H1 (cell line): Measurements from ENCODE around the gene ARHGAP26. TPM values are rescaled to one million over a fixed set of nuclear protein-coding genes. Genes with fewer than 3 reads are reported as not detected.

Source experiments
- CTCF ChIA-PET: fragments of 300-600 bp; sonication (Branson Sonifier 250); formaldehyde crosslinking; loops from one replicate; lab custom pipeline; 2021; ENCODE audit not compliant: partially characterized antibody; lab: Charles Lee
- POLR2A ChIA-PET: fragments of 300-600 bp; sonication (Branson Sonifier 250); formaldehyde crosslinking; loops from one replicate; lab custom pipeline; 2021; ENCODE audit warnings: inconsistent platforms; ENCODE audit not compliant: partially characterized antibody; lab: Charles Lee
- DNase-seq, 2 experiments: peaks; one replicate each; pipeline versions ENCODE4 v3.0.0 to v3.0.0-alpha.2; 2010 to 2022; ENCODE audit warnings: low spot score in 2 of 2, low read depth in 1 of 2, mixed read lengths in 1 of 2
- FAIRE-seq: peaks from 2 replicates; lab custom pipeline; 2011; peaks lifted over from hg19 to GRCh38; lab: Jason Lieb, UNC
- H2AFZ ChIP-seq: 2 replicates; pipeline ENCODE4 v1.8.1; 2012; ENCODE audit warnings: low read length, inconsistent platforms
- H2AK5ac ChIP-seq: 2 replicates; pipeline ENCODE4 v1.6.1; 2013; ENCODE audit warnings: low read depth, low read length
- H2BK120ac ChIP-seq: replicated peaks from 2 replicates; pipeline ENCODE3; 2013; ENCODE audit warnings: low read depth, low read length, inconsistent platforms
- H2BK12ac ChIP-seq: 2 replicates; pipeline ENCODE4 v1.6.1; 2013; ENCODE audit warnings: low read depth, low read length
- H2BK15ac ChIP-seq: 2 replicates; pipeline ENCODE4 v1.6.1; 2013; ENCODE audit warnings: low read length
- H2BK20ac ChIP-seq: 2 replicates; pipeline ENCODE4 v1.6.1; 2013; ENCODE audit warnings: low read length
- H2BK5ac ChIP-seq: 2 replicates; pipeline ENCODE4 v1.6.1; 2013; ENCODE audit warnings: low read depth, low read length
- H3K14ac ChIP-seq: 2 replicates; pipeline ENCODE4 v1.6.1; 2013; ENCODE audit warnings: inconsistent platforms; ENCODE audit not compliant: insufficient read length
- H3K18ac ChIP-seq: 2 replicates; pipeline ENCODE4 v1.6.1; 2013; ENCODE audit warnings: low read length; ENCODE audit errors: extremely low read depth
- H3K23ac ChIP-seq: 2 replicates; pipeline ENCODE4 v1.6.1; 2013; ENCODE audit warnings: inconsistent platforms; ENCODE audit not compliant: insufficient read length
- H3K23me2 ChIP-seq: 2 replicates; pipeline ENCODE4 v1.6.1; 2013; ENCODE audit warnings: low read depth, low read length
- H3K27ac ChIP-seq: 2 replicates; pipeline ENCODE4 v1.6.1; 2011; ENCODE audit warnings: low read depth, low read length, inconsistent platforms
- H3K27me3 ChIP-seq, 4 experiments: replicated peaks in 1 of 4; 1 replicate in 1 of 4; 2 replicates in 3 of 4; pipeline versions ENCODE4 v1.6.1 to v1.8.1; 2011 to 2013; ENCODE audit warnings: low read length in 3 of 4, mild to moderate bottlenecking in 3 of 4, inconsistent platforms in 2 of 4, mixed read lengths in 2 of 4, moderate library complexity in 1 of 4; ENCODE audit not compliant: control insufficient read depth in 3 of 4, insufficient read depth in 3 of 4; ENCODE audit errors: extremely low read depth in 1 of 4
- H3K36me3 ChIP-seq, 4 experiments: 2 replicates each; pipeline versions ENCODE4 v1.6.1 to v1.8.1; 2011 to 2013; ENCODE audit warnings: mild to moderate bottlenecking in 4 of 4, low read length in 3 of 4, moderate library complexity in 2 of 4, control low read depth in 1 of 4, inconsistent platforms in 1 of 4; ENCODE audit not compliant: insufficient read depth in 4 of 4, control insufficient read depth in 2 of 4
- H3K4ac ChIP-seq: replicated peaks from 2 replicates; pipeline ENCODE3; 2013; ENCODE audit warnings: low read length, low read depth, mixed read lengths, inconsistent platforms; ENCODE audit not compliant: insufficient read length
- H3K4me1 ChIP-seq, 4 experiments: replicated peaks in 1 of 4; 1 replicate in 1 of 4; 2 replicates in 3 of 4; pipeline versions ENCODE4 v1.6.1 to v1.8.1; 2011 to 2013; ENCODE audit warnings: low read length in 3 of 4, inconsistent platforms in 2 of 4, mixed read lengths in 1 of 4; ENCODE audit not compliant: insufficient read depth in 4 of 4, control insufficient read depth in 3 of 4
- H3K4me2 ChIP-seq, 2 experiments: 2 replicates each; pipeline versions ENCODE4 v1.6.1 to v1.8.1; 2011 to 2013; ENCODE audit warnings: low read depth in 2 of 2, low read length in 2 of 2, control low read depth in 1 of 2, inconsistent platforms in 1 of 2, mild to moderate bottlenecking in 1 of 2; ENCODE audit not compliant: insufficient read depth in 1 of 2
- H3K4me3 ChIP-seq, 4 experiments: fragments of 200-600, 300-600 bp in 1 of 4; sonication (generic), shearing (Covaris generic), sonication (Bioruptor Twin) in 1 of 4; 2 replicates each; pipeline versions ENCODE4 v1.5.1 to v1.8.1; 2011 to 2016; ENCODE audit warnings: low read length in 4 of 4, low read depth in 3 of 4, control low read depth in 2 of 4, inconsistent platforms in 2 of 4, mild to moderate bottlenecking in 2 of 4, mixed read lengths in 1 of 4, moderate library complexity in 1 of 4; ENCODE audit not compliant: insufficient read depth in 2 of 4; ENCODE audit errors: extremely low read depth in 1 of 4
- H3K56ac ChIP-seq: replicated peaks from 2 replicates; pipeline ENCODE3; 2013; ENCODE audit warnings: low read depth, mild to moderate bottlenecking, mixed read lengths, low read length, inconsistent platforms; ENCODE audit not compliant: insufficient read length
- H3K79me1 ChIP-seq: 2 replicates; pipeline ENCODE4 v1.6.1; 2013; ENCODE audit warnings: low read depth, low read length, control low read depth
- H3K79me2 ChIP-seq, 2 experiments: 2 replicates each; pipeline versions ENCODE4 v1.6.1 to v1.8.1; 2012 to 2013; ENCODE audit warnings: low read length in 2 of 2, mild to moderate bottlenecking in 2 of 2, inconsistent platforms in 1 of 2; ENCODE audit not compliant: insufficient read depth in 2 of 2, control insufficient read depth in 1 of 2
- H3K9ac ChIP-seq, 4 experiments: replicated peaks in 1 of 4; 1 replicate in 1 of 4; 2 replicates in 3 of 4; pipeline versions ENCODE4 v1.6.1 to v1.8.1; 2011 to 2013; ENCODE audit warnings: low read depth in 3 of 4, low read length in 3 of 4, control low read depth in 2 of 4, mild to moderate bottlenecking in 2 of 4, moderate library complexity in 2 of 4, inconsistent platforms in 1 of 4; ENCODE audit errors: extremely low read depth in 1 of 4
- H3K9me3 ChIP-seq, 2 experiments: 2 replicates each; pipeline versions ENCODE4 v1.6.1 to v1.8.1; 2012 to 2013; ENCODE audit warnings: mild to moderate bottlenecking in 2 of 2, moderate library complexity in 2 of 2, control low read depth in 1 of 2, inconsistent platforms in 1 of 2, low read depth in 1 of 2, low read length in 1 of 2, mixed read lengths in 1 of 2; ENCODE audit not compliant: insufficient read depth in 2 of 2
- H4K20me1 ChIP-seq, 2 experiments: replicated peaks in 1 of 2; 2 replicates each; pipeline versions ENCODE3 to v1.8.1; 2011 to 2013; ENCODE audit warnings: inconsistent platforms in 2 of 2, low read length in 2 of 2, mild to moderate bottlenecking in 1 of 2; ENCODE audit not compliant: insufficient read depth in 2 of 2, control insufficient read depth in 1 of 2
- H4K5ac ChIP-seq: 2 replicates; pipeline ENCODE4 v1.6.1; 2013; ENCODE audit warnings: low read length, low read depth, mixed read lengths, inconsistent platforms; ENCODE audit not compliant: insufficient read length
- H4K8ac ChIP-seq: 2 replicates; pipeline ENCODE4 v1.8.0; 2013; ENCODE audit warnings: mild to moderate bottlenecking, moderate library complexity, low read length, inconsistent platforms; ENCODE audit not compliant: insufficient read depth; ENCODE audit errors: extremely low read depth
- H4K91ac ChIP-seq: replicated peaks from 2 replicates; pipeline ENCODE3; 2013; ENCODE audit warnings: low read length, mixed read lengths, inconsistent platforms; ENCODE audit not compliant: insufficient read length
- CHD2 ChIP-seq: IDR thresholded peaks from 2 replicates; pipeline ENCODE4 v1.6.1; 2012; ENCODE audit warnings: low read length, improper control_type of control experiment
- CTBP2 ChIP-seq: IDR thresholded peaks from 2 replicates; pipeline ENCODE4 v1.7.0; 2011; ENCODE audit warnings: borderline replicate concordance, mild to moderate bottlenecking, moderate library complexity, mixed read lengths, low read length; ENCODE audit not compliant: insufficient read depth, insufficient read length
- HDAC6 ChIP-seq: IDR thresholded peaks from one replicate; pipeline ENCODE4 v1.7.1; 2012; ENCODE audit warnings: low read depth, mild to moderate bottlenecking, inconsistent platforms, low read length, moderate library complexity
- POLR2AphosphoS5 ChIP-seq: IDR thresholded peaks from 2 replicates; pipeline ENCODE4 v1.6.1; 2011; ENCODE audit warnings: low read depth, low read length
- RAD21 ChIP-seq, 2 experiments: IDR thresholded peaks in 1 of 2; conservative IDR thresholded peaks in 1 of 2; 2 replicates each; pipeline ENCODE4 v1.6.1; 2011; ENCODE audit warnings: low read depth in 2 of 2, low read length in 2 of 2, improper control_type of control experiment in 1 of 2, inconsistent platforms in 1 of 2, mild to moderate bottlenecking in 1 of 2, moderate library complexity in 1 of 2
- SUZ12 ChIP-seq: fragments of 200-600 bp; sonication (generic); IDR thresholded peaks from 2 replicates; pipeline ENCODE4 v1.6.1; 2012; ENCODE audit warnings: mild to moderate bottlenecking, inconsistent platforms, low read length, moderate library complexity, mixed read lengths
- WGBS, 2 experiments: shearing (Covaris generic) in 1 of 2; methylation state at CpG; one replicate each; pipeline versions ENCODE4 v1.1.6 to v1.1.7; 2013 to 2015; ENCODE audit warnings: low lambda C conversion rate in 2 of 2, mixed read lengths in 2 of 2, inconsistent platforms in 1 of 2, low coverage in 1 of 2, missing lambda C conversion rate in 1 of 2; ENCODE audit not compliant: insufficient replicate concordance in 2 of 2, insufficient coverage in 1 of 2, insufficient read length in 1 of 2; ENCODE audit errors: extremely low coverage in 1 of 2, missing lambda C conversion rate in 1 of 2; 5-methylcytosine and 5-hydroxymethylcytosine counted together
- polyA plus RNA-seq, 7 experiments: library from polyadenylated mRNA; depleted of rRNA in 3 of 7; stranded (reverse) in 5 of 7; unstranded in 2 of 7; fragments of >200 nt in 5 of 7; fragments of 200-250 nt in 2 of 7; gene quantifications; 1 replicate in 5 of 7; 2 replicates in 1 of 7; 4 replicates in 1 of 7; pipeline versions ENCODE4 v1.2.1 to v1.2.3, GENCODE V29; 2011 to 2013; ENCODE audit warnings: missing spikeins in 2 of 7, mixed read lengths in 2 of 7
- total RNA-seq: library from RNA; stranded (reverse); fragmentation: NEBNext Ultra II Directional; extraction: Animal tissue kit (Norgen Biotek cat#: 25700); gene quantifications from 2 replicates; pipeline ENCODE4 v1.2.1, GENCODE V29; 2021

ARHGAP26 gene
- total and polyA plus RNA-seq, 2 of the 8 experiments (the other 6 are each of a cell fraction or from before 2014, with no cell fraction given), result 7.1 to 24.8 TPM

DNA sequence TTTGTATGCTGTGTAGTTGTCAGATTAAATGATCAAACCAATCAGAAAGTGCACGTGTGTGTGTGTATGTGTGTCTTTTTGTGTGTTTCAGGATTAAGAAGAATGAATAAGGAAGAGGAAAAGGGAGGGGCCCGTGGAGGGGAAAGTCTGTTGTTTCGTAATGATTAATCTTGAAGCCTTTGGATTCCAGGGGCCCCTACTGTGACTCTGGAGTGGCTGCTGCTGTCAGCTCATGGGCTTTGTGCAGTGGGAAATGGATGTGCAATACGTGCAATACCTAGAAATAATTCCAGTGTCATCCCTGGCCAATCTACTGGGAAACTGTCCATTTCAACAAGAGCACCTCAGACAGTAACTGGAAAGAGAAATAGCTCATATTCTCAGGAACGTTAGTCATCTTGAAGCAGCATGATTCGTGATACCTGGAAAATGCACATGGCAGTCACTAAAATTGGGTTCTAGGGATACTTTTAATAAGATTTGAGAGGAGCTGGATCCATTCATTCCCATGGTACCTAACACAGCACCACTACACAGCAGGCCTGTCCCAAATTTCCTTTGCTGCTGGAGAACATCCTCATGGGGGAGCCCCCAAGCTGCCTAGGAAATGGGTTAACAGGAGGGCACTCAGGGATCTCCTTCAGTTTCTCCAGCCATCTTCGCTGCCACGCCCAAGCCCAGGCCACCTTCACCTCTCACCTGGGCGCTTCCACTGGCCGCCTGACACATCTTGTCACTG is 447.1 kb downstream of the ARHGAP26 start:
- Histone ChIP-seq H3K4ac (no peak overlapping the region), H4K91ac (no peak overlapping the region), H3K23me2 (peaks cover 2% of the 10 kb centered on the region; the same call in 1 of the 2 replicates), H2BK5ac (no peak overlapping the region), H2BK120ac (no peak overlapping the region), H3K27me3 (no peaks in the 10 kb centered on the region), H3K56ac (no peak overlapping the region), H3K14ac (no peak overlapping the region), H4K8ac (no peak overlapping the region), H3K23ac (no peak overlapping the region), H2BK15ac (no peak overlapping the region), H3K79me2 (no peaks in the 10 kb centered on the region), H3K18ac (no peak overlapping the region), H3K9me3 (no peaks in the 10 kb centered on the region), H2AK5ac (no peak overlapping the region), H3K27ac (no peak overlapping the region), H4K5ac (no peak overlapping the region), H3K9ac (no peak overlapping the region), H3K79me1 (no peaks in the 10 kb centered on the region), H3K4me2 (no peak overlapping the region), H2AFZ (no peak overlapping the region), H3K4me3 (no peak overlapping the region), H3K36me3 (no peaks in the 10 kb centered on the region; a peak in 1 of 8 replicates), H3K4me1 (peaks cover 0 to 14% (median 5%) of the 10 kb centered on the region in 4 experiments; a peak in 3 of 7 replicates), H2BK12ac (no peak overlapping the region), H4K20me1 (no peaks in the 10 kb centered on the region), H2BK20ac (no peak overlapping the region)
- DNase-seq, result no peak
- FAIRE-seq, result no peak
- POLR2A ChIA-PET, result no interaction called here
- CTCF ChIA-PET, result interaction anchor here (0.6 to 4.9 kb wide), 4 partner anchors 8 to 69 kb away, joined by 3 to 33 read pairs (median 6); no protein-coding TSS in a partner anchor
- TF ChIP-seq CHD2, result no peak
- no peak for TF ChIP-seq HDAC6
- no peak for TF ChIP-seq CTBP2
- TF ChIP-seq POLR2AphosphoS5, result no peak
- peak; percentile 25 to 43; a peak in 2 of 4 replicates for TF ChIP-seq RAD21 (IDR thresholded peaks at IDR 0.05 in 1 of 2, conservative IDR thresholded peaks at IDR 0.05 in 1 of 2; ENCODE audit: low read depth in 2 of 2, low read length in 2 of 2)
- no peak for TF ChIP-seq SUZ12
- WGBS, 2 experiments, result 86% methylated on average over 10 of the region's 10 CpGs; no CpG with 5 or more reads in 1 of the 2 experiments
